CMK (cell line): ENCODE measurements around the gene GTF2I.
"Not testable (repeated sequence)": the region's sequence is repeated elsewhere in the genome, so short reads cannot be mapped to it uniquely, and the experiment has no call there.

Source experiments
- DNase-seq: peaks from one replicate; pipeline ENCODE4 v3.0.0-alpha.2; 2010; ENCODE audit warnings: low read depth

Gene GTF2I

DNA sequence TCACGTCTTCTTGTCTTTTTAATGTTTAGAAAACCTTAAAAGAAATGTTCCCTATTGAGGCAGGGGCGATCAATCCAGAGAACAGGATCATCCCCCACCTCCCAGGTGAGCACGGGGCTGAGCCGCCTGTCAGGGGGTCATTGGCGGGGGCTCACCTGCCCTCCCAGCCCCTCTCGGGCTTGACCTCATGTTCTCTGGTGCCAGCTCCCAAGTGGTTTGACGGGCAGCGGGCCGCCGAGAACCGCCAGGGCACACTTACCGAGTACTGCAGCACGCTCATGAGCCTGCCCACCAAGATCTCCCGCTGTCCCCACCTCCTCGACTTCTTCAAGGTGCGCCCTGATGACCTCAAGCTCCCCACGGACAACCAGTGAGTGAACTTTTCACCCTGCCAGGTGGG, 121.5 kb downstream of the GTF2I start:
- DNase-seq, result not testable (repeated sequence)

DNA sequence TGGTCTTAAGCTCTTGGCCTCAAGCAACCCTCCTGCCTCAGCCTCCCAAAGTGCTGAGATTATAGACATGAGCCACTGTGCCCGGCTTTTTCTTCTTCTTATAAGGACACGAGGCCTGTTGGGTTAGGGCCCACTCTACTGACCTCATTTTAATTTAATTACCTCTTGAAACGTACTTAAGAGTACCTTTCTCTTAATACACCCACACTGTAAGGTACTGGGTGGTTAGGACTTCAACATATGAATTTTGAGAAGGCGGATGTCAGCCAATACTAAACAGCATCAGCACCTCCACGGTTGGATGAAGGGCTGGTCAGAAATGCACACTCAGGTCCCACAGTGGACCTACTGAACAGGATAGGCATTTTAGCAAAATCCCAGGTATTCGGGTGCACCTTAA, 124.2 kb downstream of the GTF2I start:
- DNase-seq, result not testable (repeated sequence)

DNA sequence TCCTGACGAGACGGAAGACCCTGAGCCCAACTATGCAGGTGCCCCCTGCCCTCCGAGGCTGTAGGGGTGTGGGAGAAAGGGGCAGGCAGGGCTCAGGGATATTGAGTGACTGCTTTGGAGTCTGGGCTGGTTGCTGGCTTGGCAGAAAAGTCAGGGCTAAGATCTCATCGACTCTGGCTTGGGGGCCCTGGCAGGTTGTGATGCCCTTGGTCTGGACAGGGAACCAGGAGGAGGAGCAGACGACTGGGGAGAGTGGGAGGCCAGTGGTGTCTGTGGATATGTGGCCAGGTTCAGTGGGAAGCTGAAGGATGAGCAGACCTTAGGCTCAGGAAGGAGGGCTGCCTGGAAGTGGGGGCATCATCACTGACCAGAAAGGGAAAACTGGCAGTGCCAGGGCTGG, 126.1 kb downstream of the GTF2I start:
- not testable (repeated sequence) for DNase-seq

DNA sequence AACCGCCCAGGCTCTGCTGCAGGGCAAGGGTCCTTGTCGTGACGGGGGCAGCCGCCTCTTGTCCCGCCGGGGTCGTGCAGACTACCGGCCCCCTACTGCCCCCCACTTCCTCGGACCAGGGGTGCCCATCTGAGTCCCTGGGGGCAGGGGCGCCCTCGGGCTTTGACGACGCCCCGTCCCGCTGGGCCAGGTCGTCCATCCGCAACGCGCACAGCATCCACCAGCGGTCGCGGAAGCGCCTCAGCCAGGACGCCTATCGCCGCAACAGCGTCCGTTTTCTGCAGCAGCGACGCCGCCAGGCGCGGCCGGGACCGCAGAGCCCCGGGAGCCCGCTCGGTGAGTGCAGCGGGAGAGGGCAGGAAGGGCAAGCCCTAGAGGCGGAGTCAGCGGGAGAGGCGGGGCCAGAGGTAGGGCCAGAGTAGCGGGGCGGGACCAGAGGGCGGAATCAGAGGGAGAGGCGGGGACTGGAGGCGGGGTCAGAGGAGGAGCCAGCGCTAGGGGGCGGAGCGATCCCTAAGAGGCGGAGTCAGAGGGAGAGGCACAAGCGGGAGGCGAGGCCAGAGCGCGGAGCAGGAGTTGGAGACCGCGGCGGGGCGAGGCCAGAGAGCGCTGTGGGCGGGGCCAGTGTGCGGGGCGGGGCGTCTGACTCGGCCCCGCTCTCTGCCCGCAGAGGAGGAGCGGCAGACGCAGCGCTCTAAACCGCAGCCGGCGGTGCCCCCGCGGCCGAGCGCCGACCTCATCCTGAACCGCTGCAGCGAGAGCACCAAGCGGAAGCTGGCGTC, 131.0 kb downstream of the GTF2I start:
- DNase-seq, result peak; percentile 63

DNA sequence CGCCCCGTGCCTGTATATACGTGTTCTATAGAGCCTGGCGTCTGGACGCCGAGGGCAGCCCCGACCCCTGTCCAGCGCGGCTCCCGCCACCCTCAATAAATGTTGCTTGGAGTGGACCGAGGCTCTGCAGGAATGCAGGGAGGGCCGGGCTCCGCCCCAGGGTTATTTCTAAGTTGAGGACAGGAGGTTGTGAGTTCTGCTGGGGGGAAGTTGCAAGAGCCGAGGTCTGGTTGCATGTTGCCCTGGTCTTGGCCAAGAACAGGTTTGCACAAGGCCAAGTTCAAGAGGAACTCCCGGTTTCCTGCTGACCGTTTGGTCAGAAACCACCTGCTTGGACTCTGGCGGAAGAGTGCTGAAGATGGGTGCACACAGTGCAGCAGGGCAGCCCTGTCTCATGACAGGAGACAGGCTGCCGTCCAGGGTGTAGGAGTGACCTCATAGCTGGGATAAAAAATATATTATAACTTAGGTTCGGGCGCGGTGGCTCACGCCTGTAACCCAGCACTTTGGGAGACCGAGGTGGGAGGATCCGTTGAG, 131.8 kb downstream of the GTF2I start:
- DNase-seq, result not testable (repeated sequence)

DNA sequence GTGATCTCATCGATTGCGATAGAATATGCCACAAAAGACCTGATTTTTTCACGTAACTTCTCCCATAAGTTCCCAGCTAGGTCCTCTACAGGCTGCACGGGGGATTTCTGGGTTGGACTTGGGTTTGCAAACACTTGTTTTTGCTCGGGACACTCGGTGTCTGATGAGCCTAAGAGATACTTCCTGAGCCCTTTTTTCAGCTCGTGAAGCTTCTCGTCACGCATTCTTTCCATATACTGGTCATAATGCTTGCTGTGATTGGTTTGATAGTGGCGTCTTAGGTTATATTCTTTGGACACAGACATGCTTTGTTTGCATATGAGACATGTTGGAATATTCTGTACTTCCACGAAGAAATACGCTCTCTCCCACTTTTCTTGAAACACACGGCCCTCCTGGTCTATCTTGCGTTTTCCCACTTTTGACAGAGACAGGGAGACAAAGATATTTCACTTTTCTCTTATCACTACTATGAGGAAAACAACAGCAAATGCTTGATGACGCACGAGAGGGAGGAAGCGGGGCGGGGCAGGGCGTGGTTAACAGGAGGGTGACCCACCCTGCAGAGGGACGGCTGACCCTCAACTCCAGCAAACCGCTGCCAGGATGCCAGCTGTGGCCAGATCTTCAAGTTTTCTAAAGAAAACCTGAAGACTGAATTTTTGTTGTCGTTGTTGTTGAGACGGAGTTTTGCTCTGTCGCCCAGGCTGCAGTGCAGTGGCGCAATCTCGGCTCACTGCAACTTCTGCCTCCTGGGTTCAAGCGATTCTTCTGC, 140.5 kb downstream of the GTF2I start:
- DNase-seq, result not testable (repeated sequence)

DNA sequence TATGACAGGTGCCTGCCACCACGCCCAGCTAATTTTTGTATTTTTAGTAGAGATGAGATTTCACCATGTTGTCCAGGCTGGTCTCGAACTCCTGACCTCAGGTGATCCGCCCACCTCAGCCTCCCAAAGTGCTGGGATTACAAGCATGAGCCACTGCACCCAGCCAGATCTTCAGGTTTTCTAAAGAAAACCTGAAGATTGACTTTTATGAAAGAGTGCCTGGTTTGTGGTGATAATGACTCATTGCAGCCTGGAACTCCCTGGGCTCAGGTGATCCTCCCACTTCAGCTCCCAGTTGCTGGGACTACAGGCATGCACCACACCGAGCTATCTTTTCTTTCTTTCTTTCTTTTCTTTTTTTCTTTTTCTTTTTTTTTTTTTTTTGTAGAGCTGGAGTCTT, 141.1 kb downstream of the GTF2I start:
- not testable (repeated sequence) for DNase-seq
